Activated CD8-positive, alpha-beta memory T cell treated with anti-CD3 and anti-CD28 coated beads, Interleukin-2, amount 50 U/mL, for 24 hours (primary cell): Measurements from ENCODE around the gene SOCS6.

Experiments
- DNase-seq: peaks from one replicate; pipeline ENCODE4 v3.0.0-alpha.2; 2020; ENCODE audit errors: extremely low read depth

Gene SOCS6

DNA sequence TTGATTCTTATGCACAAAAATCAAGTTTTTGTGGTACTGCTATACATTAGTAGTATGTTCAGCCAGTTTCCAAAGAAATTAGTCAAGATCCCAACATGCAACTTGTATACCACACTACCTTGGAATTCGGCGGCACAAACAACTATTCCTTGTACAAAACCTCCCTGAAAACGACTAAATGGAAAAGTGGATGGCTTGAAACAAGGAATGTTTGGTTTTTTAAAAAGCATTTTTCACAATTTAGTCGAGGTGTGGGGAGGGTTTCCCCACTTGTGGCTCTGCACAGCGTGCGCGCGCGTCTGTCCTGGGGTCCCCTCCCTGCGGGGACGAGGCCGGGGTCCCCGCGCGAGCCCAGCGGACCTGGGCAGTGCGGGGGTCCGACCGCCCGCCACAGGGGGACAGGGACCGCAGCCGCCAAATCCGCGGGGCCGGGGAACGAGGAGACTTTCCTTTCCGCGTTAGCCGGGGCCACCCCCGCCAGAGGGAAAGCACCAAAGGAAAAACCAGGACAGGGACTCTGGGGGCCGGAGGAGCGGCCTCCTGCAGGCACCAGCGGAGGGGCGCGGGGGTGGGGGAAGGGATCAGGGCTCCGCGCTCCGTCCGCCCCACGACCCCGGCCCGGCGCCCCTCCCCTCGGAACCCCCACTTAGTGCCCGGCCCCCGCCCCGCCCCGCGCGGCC, 534 bp upstream of the SOCS6 start:
- DNase-seq: no peak

GRCh38 chr18:70289351-70290312, 787 bp downstream of the SOCS6 start:
- DNase-seq: no peak

DNA sequence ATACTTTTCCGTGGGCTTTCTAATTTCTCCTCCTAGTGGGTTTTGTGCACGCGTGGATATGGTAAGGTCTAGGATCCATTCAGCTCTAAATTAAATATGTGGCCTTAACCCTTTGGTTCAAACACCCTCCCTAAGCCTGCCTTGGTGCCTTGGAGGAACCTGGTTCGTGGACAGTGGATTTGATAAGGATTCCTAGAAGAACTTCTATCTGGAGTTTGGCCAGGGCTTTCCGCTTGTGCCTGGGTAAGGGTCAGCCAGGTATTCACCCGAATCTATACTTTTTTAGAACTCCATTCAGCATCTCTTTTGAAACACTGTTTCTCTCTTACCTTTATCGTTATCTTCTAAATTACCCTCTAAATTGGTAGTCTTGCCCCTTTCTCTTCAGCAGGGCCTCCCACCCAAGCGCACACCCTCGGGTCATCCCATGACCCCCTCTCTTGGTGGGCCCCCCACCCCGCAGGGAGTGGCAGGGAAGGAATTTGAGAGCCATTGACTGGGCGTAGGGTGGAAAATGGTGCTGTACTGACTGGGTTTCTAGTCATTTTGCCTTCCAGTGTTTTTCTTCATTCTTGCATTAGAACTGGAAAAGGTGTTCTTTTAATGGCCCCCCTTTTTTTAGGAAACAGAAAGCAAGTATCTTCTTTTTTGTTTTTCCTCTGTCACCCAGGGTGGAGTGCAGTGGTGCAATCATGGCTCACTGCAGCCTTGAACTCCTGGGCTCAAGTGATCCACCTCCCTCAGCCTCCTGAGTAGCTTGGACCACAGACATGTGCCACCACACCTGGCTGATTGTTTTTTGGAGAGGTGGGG, 1.8 kb downstream of the SOCS6 start:
- DNase-seq: no peak

DNA sequence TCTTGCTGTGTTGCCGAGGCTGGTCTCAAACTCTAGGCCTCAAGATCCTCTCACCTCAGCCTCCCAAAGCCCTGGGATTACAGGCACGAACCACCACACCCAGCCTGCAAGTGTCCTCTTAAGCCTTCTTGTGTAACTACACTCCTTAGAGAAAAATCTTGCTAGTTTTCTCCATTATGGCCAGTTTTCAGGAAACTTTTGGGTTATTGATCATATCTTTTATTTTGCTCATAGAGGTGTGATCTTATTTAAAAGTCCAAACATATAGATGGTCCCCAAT, 2.4 kb downstream of the SOCS6 start:
- DNase-seq: no peak

GRCh38 chr18:70292628-70293027, 3.8 kb downstream of the SOCS6 start:
- no peak for DNase-seq

GRCh38 chr18:70293166-70293565, 4.3 kb downstream of the SOCS6 start:
- no peak for DNase-seq

GRCh38 chr18:70294471-70295191, 5.8 kb downstream of the SOCS6 start:
- DNase-seq: no peak

GRCh38 chr18:70295192-70296188, 6.6 kb downstream of the SOCS6 start:
- DNase-seq: no peak

DNA sequence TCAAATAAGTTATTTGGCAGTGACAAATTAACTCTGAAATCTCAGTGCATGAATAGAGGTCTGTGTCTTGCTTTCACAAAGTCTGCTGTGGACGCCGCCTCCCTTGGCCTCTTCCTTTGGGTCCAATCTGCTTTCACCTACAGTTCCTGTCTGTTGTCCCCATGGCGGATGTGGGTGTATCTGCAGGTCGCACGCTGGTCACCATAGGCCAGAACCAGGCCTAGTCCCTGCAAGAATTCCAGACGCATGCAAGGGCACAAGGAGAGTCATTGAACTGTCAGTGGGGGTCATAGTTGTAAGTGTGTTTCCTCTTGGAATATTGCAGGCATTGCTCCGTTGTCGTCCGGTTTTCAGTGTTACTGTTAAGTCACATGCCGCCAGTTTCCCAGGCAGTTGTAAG, 7.4 kb downstream of the SOCS6 start:
- no peak for DNase-seq

- DNase-seq: no peak
These were observed 7.9 kb downstream of the SOCS6 start for GRCh38 chr18:70296781-70297180.

DNA sequence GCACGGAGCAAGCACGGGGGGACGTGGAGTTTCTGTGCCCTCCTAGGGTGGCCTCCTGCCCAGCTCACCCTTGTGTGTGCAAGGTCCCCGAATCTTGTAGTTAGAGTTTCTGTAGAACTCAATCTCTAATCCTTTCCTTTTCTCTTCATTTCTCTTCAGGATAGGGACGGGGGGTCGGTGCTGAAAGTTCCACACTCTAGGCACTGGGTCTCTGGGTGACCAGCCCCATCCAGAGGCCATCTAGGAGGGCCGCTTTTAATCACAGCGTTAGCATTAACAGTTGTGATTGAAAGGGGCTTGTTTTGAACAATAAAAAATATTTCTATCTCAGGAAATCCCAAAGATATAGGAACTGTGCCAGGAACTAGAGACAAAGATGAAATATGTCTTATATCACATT, 10.5 kb downstream of the SOCS6 start:
- no peak for DNase-seq

DNA sequence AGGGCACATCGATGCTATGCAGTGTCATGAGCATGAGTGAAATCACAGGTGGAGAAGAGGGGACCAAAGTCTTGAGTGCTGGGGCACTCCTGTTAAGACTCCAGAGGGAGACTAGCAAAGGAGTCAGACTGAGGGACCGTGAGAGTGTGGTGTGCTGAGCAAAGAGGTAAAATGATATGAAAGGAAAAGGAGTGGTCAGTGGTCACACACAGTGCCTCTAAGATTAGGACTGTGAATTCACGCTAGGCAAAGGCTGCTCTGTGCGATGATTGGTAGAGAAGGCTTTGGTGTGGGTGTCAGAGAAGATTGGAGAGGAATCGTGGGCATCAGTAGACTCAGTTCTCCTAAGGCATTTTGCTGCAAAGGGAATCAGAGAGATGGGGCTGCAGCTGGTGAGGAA, 12.8 kb downstream of the SOCS6 start:
- DNase-seq: no peak

DNA sequence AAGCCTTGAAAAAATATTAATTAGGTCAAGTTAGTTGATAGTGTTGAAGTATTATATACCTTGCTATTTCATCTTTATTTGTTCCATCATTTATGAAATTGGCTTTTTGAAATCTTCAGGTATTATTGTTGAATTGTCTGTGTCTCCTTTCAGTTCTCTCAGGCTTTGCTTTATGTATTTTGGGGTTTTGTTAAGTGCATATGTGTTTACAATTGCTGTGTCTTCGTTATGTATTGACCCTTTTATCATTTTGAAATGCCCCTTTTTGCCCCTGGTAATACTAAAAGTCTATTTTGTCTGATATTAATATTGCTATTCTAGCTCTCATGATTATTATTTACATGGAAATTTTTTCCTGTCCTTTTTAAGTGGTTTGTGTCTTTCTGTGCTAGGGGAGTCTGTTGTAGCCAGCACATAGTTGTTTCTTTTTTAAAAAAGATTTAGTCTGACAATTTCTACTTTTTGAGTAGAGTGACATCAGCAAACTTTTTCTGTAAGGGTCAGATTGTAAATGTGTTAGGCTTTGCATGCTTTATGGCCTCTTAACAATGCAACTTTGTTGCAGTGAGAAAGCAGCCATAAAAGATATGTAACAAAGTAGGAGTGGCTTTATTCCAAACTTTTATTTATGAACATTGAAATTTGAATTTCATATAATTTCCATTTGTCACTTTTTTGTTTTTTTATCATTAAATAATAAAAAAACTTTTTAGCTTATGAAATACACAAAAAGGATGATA, 19.9 kb downstream of the SOCS6 start:
- no peak for DNase-seq

DNA sequence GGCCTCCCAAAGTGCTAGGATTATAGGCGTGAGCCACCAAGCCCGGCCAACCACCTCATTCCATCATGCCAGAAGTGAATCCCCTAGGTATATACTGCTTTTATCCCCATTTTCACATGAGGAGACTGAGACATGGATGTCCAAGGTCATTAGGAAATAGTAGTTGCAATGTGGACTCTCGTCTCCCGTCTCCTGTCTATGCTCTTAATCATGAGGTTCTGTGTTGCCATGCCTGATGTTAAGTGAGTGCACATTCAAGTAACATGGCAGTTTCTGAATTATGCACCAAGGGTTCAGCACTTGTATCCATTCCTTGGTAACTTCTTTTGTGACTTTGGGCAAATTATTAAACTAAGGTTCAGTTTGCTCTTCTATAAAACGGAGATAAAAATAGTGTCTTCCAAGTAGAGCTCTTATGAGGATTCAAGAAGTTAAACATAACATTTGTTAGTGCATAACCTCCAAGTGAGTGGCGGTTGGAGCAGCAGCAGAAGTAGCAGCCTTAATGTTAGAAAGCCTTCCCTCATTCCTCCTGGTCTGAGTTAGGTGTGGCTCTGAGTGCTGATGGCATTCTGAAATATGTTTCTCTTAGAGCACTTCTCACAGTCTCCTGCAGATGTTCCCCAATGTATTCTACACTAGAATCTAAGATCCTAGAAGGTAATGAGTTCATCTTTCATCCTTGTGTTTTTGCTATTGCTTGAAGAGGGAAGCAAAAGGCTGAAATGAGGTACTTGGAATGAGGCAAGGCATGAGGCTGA, 21.9 kb downstream of the SOCS6 start:
- DNase-seq: no peak

DNA sequence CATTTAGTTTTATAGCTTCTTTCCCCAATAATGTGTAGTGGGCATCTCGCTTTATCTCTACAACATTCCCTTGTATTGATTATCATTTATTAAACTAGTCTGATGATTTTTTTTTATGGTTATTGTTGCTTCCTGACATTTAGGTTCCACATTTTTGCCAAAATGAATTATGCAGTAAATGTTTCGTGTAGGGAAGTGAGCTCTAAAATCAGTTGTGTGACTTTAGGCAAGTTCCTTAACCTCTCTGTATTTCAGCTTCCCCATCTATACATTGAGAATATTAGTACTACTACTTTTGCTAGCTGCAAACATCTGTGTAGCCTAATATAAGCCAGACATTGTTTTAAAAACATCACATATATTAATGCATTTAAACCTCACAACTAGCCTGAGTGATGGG, 22.9 kb downstream of the SOCS6 start:
- no peak for DNase-seq

- DNase-seq: no peak
These were observed 24.8 kb downstream of the SOCS6 start for GRCh38 chr18:70313640-70314039.

DNA sequence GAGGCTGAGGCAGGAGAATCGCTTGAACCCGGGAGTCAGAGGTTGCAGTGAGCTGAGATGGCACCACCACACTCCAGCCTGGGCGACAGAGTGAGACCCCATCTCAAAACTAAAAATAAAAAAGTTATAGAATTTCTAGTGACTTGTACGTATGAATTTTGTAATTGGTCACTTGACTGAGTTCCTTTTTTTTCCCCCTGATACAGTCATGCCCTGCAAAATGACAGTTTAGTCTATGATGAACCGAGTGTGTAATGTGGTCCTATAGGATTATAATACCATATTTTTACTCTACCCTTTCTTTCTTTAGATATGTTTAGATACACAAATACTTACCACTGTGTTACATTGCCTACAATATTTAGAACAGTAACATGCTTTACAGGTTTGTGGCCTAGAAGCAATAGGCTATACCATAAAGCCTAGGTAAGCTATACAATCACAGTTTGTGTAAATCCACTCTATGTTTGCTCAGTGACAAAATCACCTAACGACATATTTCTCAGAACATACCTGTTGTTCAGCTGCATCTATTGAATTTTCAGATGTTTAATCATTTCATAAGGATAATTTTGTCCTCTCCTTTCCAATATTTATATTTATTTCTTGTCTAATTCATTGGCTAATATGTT, 25.4 kb downstream of the SOCS6 start:
- no peak for DNase-seq

DNA sequence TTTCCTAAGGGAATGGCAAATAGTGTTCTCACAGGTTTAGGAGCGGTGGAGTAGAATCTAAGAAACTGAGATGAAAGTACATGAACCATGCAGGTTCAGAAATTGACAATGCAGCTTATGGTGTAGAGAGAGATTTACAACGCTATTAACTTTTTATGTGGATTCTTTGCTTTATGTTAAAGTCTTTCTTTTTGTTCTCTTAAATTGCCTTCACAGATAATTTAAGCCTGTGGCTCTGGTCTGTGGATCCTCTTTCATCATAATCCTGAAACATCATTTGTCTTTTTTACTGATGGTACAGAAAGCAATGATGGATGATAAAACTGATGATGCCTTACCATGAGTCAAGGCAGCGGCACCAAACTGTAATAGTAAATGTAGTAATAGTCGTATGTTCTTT, 30.3 kb downstream of the SOCS6 start:
- DNase-seq: no peak

GRCh38 chr18:70321616-70322015, 32.8 kb downstream of the SOCS6 start:
- DNase-seq: no peak
